Natural killer cell treated with Interleukin-12 subunit alpha and Interleukin-12 subunit beta and Interleukin-15 and Interleukin-18, amount 100 ng/mL, for 72 hours (primary cell): ENCODE data around the gene SACM1L. TPM values are rescaled to one million over a fixed set of nuclear protein-coding genes. Genes with fewer than 3 reads are reported as not detected.

Experiments used
- ATAC-seq, 2 donors: fragments of 150-1000 bp; cut with Tn5 transposase in 1 of 2; sonication (Bioruptor Pico), chemical (Tn5 transposase) in 1 of 2; 2 replicates each; pipeline ENCODE4 v1.10.0; 2021
- DNase-seq: peaks from one replicate; pipeline ENCODE4 v3.0.0; 2022; ENCODE audit warnings: low spot score
- H3K27ac Mint-ChIP-seq, 2 donors: 1 replicate in 1 of 2; 2 replicates in 1 of 2; pipeline ENCODE4 v1.8.0; 2022; ENCODE audit warnings: mixed read lengths in 2 of 2, mild to moderate bottlenecking in 1 of 2, moderate library complexity in 1 of 2
- H3K27me3 Mint-ChIP-seq, 2 donors: 1 replicate in 1 of 2; 2 replicates in 1 of 2; pipeline ENCODE4 v1.8.0; 2022; ENCODE audit warnings: mixed read lengths in 2 of 2
- H3K36me3 Mint-ChIP-seq: one replicate; pipeline ENCODE4 v1.8.0; 2022; ENCODE audit warnings: mixed read lengths
- H3K4me1 Mint-ChIP-seq, 2 donors: 1 replicate in 1 of 2; 2 replicates in 1 of 2; pipeline ENCODE4 v1.8.0; 2022; ENCODE audit warnings: low read depth in 2 of 2, mixed read lengths in 2 of 2, mild to moderate bottlenecking in 1 of 2
- H3K4me3 Mint-ChIP-seq: one replicate; pipeline ENCODE4 v1.8.0; 2022; ENCODE audit warnings: mixed read lengths
- H3K9me3 Mint-ChIP-seq: 2 replicates; pipeline ENCODE4 v1.8.0; 2022; ENCODE audit warnings: mixed read lengths
- total RNA-seq, 2 donors: library from RNA; stranded (reverse); gene quantifications; one replicate each; pipeline ENCODE4 v1.2.3, GENCODE V29; 2022

SACM1L gene
- total RNA-seq, 2 donors from 2014 or later = 73.4 to 75.8 TPM

- peaks cover 17 to 25% of the 10 kb centered on the region in 2 donors for H3K4me1 Mint-ChIP-seq
- DNase-seq (no peak), ATAC-seq (no peak)
- peaks cover 30% of the 10 kb centered on the region for H3K36me3 Mint-ChIP-seq
- no peaks in the 10 kb centered on the region for H3K27me3 Mint-ChIP-seq
- H3K9me3 Mint-ChIP-seq = no peaks in the 10 kb centered on the region
- H3K27ac Mint-ChIP-seq = peak overlapping the region; percentile 49 to 70
- no peak overlapping the region for H3K4me3 Mint-ChIP-seq
These were observed 27.7 kb downstream of the SACM1L start for GRCh38 chr3:45716790-45717336.

- H3K9me3 Mint-ChIP-seq = no peaks in the 10 kb centered on the region
- DNase-seq (no peak), ATAC-seq (no peak)
- peak overlapping the region in 1 of 2 donors; percentile 37 for H3K27ac Mint-ChIP-seq
- no peaks in the 10 kb centered on the region for H3K27me3 Mint-ChIP-seq
- H3K4me3 Mint-ChIP-seq = no peak overlapping the region
- peaks cover 43% of the 10 kb centered on the region for H3K36me3 Mint-ChIP-seq
- H3K4me1 Mint-ChIP-seq = peaks cover 14 to 19% of the 10 kb centered on the region in 2 donors
These were observed 30.7 kb downstream of the SACM1L start for GRCh38 chr3:45719655-45720487.

GRCh38 chr3:45724911-45725310, 35.7 kb downstream of the SACM1L start:
- Mint-ChIP-seq H3K27ac (peak overlapping the region in 1 of 2 donors; percentile 7), H3K36me3 (peaks cover 47% of the 10 kb centered on the region), H3K27me3 (no peaks in the 10 kb centered on the region), H3K4me3 (no peak overlapping the region), H3K9me3 (no peaks in the 10 kb centered on the region), H3K4me1 (peaks cover 12 to 26% of the 10 kb centered on the region in 2 donors)
- DNase-seq (no peak), ATAC-seq (no peak)

- ATAC-seq (no peak), DNase-seq (no peak)
- peaks cover 15 to 28% of the 10 kb centered on the region in 2 donors for H3K4me1 Mint-ChIP-seq
- no peak overlapping the region for H3K4me3 Mint-ChIP-seq
- no peaks in the 10 kb centered on the region for H3K27me3 Mint-ChIP-seq
- peaks cover 43% of the 10 kb centered on the region for H3K36me3 Mint-ChIP-seq
- no peaks in the 10 kb centered on the region for H3K9me3 Mint-ChIP-seq
- peak overlapping the region in 1 of 2 donors; percentile 30 for H3K27ac Mint-ChIP-seq
These were observed 40.4 kb downstream of the SACM1L start for GRCh38 chr3:45729614-45730013.

GRCh38 chr3:45730409-45731154, 41.4 kb downstream of the SACM1L start:
- no peak overlapping the region for H3K4me3 Mint-ChIP-seq
- H3K9me3 Mint-ChIP-seq = no peaks in the 10 kb centered on the region
- H3K4me1 Mint-ChIP-seq = peaks cover 15 to 24% of the 10 kb centered on the region in 2 donors
- no peak overlapping the region for H3K27ac Mint-ChIP-seq
- no peak for ATAC-seq
- no peaks in the 10 kb centered on the region for H3K27me3 Mint-ChIP-seq
- no peak for DNase-seq
- H3K36me3 Mint-ChIP-seq = peaks cover 48% of the 10 kb centered on the region

GRCh38 chr3:45736707-45737106, 47.5 kb downstream of the SACM1L start:
- Mint-ChIP-seq H3K4me3 (no peak overlapping the region), H3K36me3 (peaks cover 46% of the 10 kb centered on the region), H3K9me3 (no peaks in the 10 kb centered on the region), H3K4me1 (peaks cover 7 to 9% of the 10 kb centered on the region in 2 donors), H3K27me3 (no peaks in the 10 kb centered on the region), H3K27ac (peak overlapping the region; percentile 20 to 35)
- DNase-seq (no peak), ATAC-seq (no peak)

- H3K27ac Mint-ChIP-seq = peak overlapping the region; percentile 20 to 35
These were observed 48.0 kb downstream of the SACM1L start for GRCh38 chr3:45737234-45737633.

GRCh38 chr3:45739991-45740390, 50.8 kb downstream of the SACM1L start:
- DNase-seq = no peak
- ATAC-seq = no peak
- H3K27me3 Mint-ChIP-seq = no peaks in the 10 kb centered on the region
- H3K9me3 Mint-ChIP-seq = no peaks in the 10 kb centered on the region
- peak overlapping the region; percentile 19 to 38 for H3K27ac Mint-ChIP-seq
- H3K36me3 Mint-ChIP-seq = peaks cover 38% of the 10 kb centered on the region
- H3K4me3 Mint-ChIP-seq = no peak overlapping the region
- H3K4me1 Mint-ChIP-seq = peaks cover 9 to 15% of the 10 kb centered on the region in 2 donors

More at GRCh38 chr3:45737234-45737633, 48.0 kb downstream of the SACM1L start:
- no peak for ATAC-seq
- Mint-ChIP-seq H3K9me3 (no peaks in the 10 kb centered on the region), H3K27me3 (no peaks in the 10 kb centered on the region), H3K4me1 (peaks cover 9 to 12% of the 10 kb centered on the region in 2 donors), H3K36me3 (peaks cover 42% of the 10 kb centered on the region), H3K4me3 (no peak overlapping the region)
- no peak for DNase-seq

GRCh38 chr3:45741247-45741646, 52.1 kb downstream of the SACM1L start:
- Mint-ChIP-seq H3K4me3 (no peak overlapping the region), H3K27ac (peak overlapping the region in 1 of 2 donors; percentile 42), H3K27me3 (no peaks in the 10 kb centered on the region), H3K4me1 (peaks cover 9 to 15% of the 10 kb centered on the region in 2 donors), H3K9me3 (no peaks in the 10 kb centered on the region), H3K36me3 (peaks cover 32% of the 10 kb centered on the region)
- DNase-seq (no peak), ATAC-seq (no peak)

- ATAC-seq (no peak), DNase-seq (no peak)
- no peaks in the 10 kb centered on the region for H3K27me3 Mint-ChIP-seq
- H3K9me3 Mint-ChIP-seq = no peaks in the 10 kb centered on the region
- peaks cover 28% of the 10 kb centered on the region for H3K36me3 Mint-ChIP-seq
- H3K4me1 Mint-ChIP-seq = peaks cover 6 to 15% of the 10 kb centered on the region in 2 donors
- peak overlapping the region in 1 of 2 donors; percentile 42 for H3K27ac Mint-ChIP-seq
- H3K4me3 Mint-ChIP-seq = no peak overlapping the region
These were observed 52.7 kb downstream of the SACM1L start for GRCh38 chr3:45741742-45742460.

GRCh38 chr3:45742461-45743089, 53.4 kb downstream of the SACM1L start:
- Mint-ChIP-seq H3K27me3 (no peaks in the 10 kb centered on the region), H3K9me3 (no peaks in the 10 kb centered on the region), H3K4me1 (peaks cover 6 to 15% of the 10 kb centered on the region in 2 donors), H3K27ac (peak overlapping the region in 1 of 2 donors; percentile 42), H3K36me3 (peaks cover 26% of the 10 kb centered on the region), H3K4me3 (no peak overlapping the region)
- no peak for ATAC-seq
- DNase-seq = no peak

GRCh38 chr3:45746165-45746776, 57.1 kb downstream of the SACM1L start:
- H3K27ac Mint-ChIP-seq = no peak overlapping the region
- H3K36me3 Mint-ChIP-seq = peaks cover 2% of the 10 kb centered on the region
- peaks cover 2 to 12% of the 10 kb centered on the region in 2 donors for H3K4me1 Mint-ChIP-seq
- peak in 1 of 2 donors; percentile 27 for ATAC-seq
- H3K9me3 Mint-ChIP-seq = no peaks in the 10 kb centered on the region
- no peaks in the 10 kb centered on the region for H3K27me3 Mint-ChIP-seq
- DNase-seq = no peak
- H3K4me3 Mint-ChIP-seq = no peak overlapping the region
